PC-9 (cell line): ENCODE measurements around the gene PPP1R9A. TPM values are rescaled to one million over a fixed set of nuclear protein-coding genes. Genes with fewer than 3 reads are reported as not detected.

ENCODE experiments used
- BruUV-seq: library from RNA; stranded (reverse); fragments of 400-500 nt; replicated peaks from 2 replicates; lab custom pipeline; 2021; lab: Mats Ljungman, UMichigan
- CTCF ChIA-PET: fragments of 300-600 bp; sonication (Branson Sonifier 250); formaldehyde crosslinking; loops from one replicate; lab custom pipeline; 2022; ENCODE audit warnings: antibody characterized with exemption; lab: Charles Lee
- POLR2A ChIA-PET: fragments of 300-600 bp; sonication (Branson Sonifier 250); formaldehyde crosslinking; loops from one replicate; lab custom pipeline; 2022; ENCODE audit warnings: antibody characterized with exemption; ENCODE audit not compliant: unreplicated experiment; lab: Charles Lee
- DNase-seq, 2 experiments: peaks; one replicate each; pipeline versions ENCODE4 v3.0.0 to v3.0.0-alpha.2; 2015 to 2022; ENCODE audit warnings: mixed read lengths in 1 of 2
- H2AFZ ChIP-seq: fragments of 200-600 bp; sonication (generic); 2 replicates; pipeline ENCODE4 v1.8.1; 2017; ENCODE audit warnings: antibody characterized with exemption
- H3F3A ChIP-seq: fragments of 200-600 bp; sonication (generic); 2 replicates; pipeline ENCODE4 v1.8.1; 2017; ENCODE audit warnings: antibody characterized with exemption, mild to moderate bottlenecking, low read depth; ENCODE audit not compliant: insufficient read depth
- H3K27ac ChIP-seq: fragments of 200-600 bp; sonication (generic); 2 replicates; pipeline ENCODE4 v1.6.1; 2016; ENCODE audit warnings: mixed run types
- H3K27me3 ChIP-seq: fragments of 200-600 bp; sonication (generic); 2 replicates; pipeline ENCODE4 v1.6.1; 2016; ENCODE audit warnings: low read depth, mixed run types; ENCODE audit not compliant: insufficient read depth
- H3K36me3 ChIP-seq: fragments of 200-600 bp; sonication (generic); 2 replicates; pipeline ENCODE4 v1.6.1; 2016; ENCODE audit warnings: low read depth, mixed run types
- H3K4me1 ChIP-seq: fragments of 200-600 bp; sonication (generic); replicated peaks from 2 replicates; pipeline ENCODE4 v1.6.1; 2016; ENCODE audit warnings: mixed run types; ENCODE audit not compliant: insufficient read depth
- H3K4me2 ChIP-seq: fragments of 200-600 bp; sonication (generic); 2 replicates; pipeline ENCODE4 v1.6.1; 2017; ENCODE audit warnings: mixed run types
- H3K4me3 ChIP-seq: fragments of 200-600 bp; sonication (generic); 2 replicates; pipeline ENCODE4 v1.6.1; 2016; ENCODE audit warnings: mixed run types
- H3K79me2 ChIP-seq: fragments of 200-600 bp; sonication (generic); 2 replicates; pipeline ENCODE4 v1.6.1; 2017; ENCODE audit warnings: low read depth, mixed run types
- H3K9me2 ChIP-seq: fragments of 200-600 bp; sonication (generic); 2 replicates; pipeline ENCODE4 v1.8.1; 2017; ENCODE audit warnings: mild to moderate bottlenecking; ENCODE audit not compliant: insufficient read depth
- H3K9me3 ChIP-seq: fragments of 200-600 bp; sonication (generic); 2 replicates; pipeline ENCODE4 v1.8.1; 2016; ENCODE audit warnings: low read depth; ENCODE audit not compliant: insufficient read depth
- H4K20me1 ChIP-seq: fragments of 200-600 bp; sonication (generic); 2 replicates; pipeline ENCODE4 v1.8.1; 2017; ENCODE audit not compliant: insufficient read depth
- CTCF ChIP-seq: fragments of 200-600 bp; sonication (generic); conservative IDR thresholded peaks from 2 replicates; pipeline ENCODE4 v1.6.1; 2017; ENCODE audit warnings: mixed run types, antibody characterized with exemption, mild to moderate bottlenecking, moderate library complexity
- EZH2 ChIP-seq: fragments of 200-600 bp; sonication (generic); IDR thresholded peaks from 2 replicates; pipeline ENCODE4 v1.8.0; 2017; ENCODE audit warnings: antibody characterized with exemption, low read depth
- intact Hi-C: fragments of 100-400 bp; cut with micrococcal nuclease; formaldehyde crosslinking; loops from one replicate; pipeline ENCODE4 v1.10.0; 2022; ENCODE audit not compliant: unreplicated experiment
- total RNA-seq: library from RNA; stranded (reverse); gene quantifications from 2 replicates; pipeline ENCODE4 v1.2.3, GENCODE V29; 2021

Gene PPP1R9A
- total RNA-seq, 1 experiment from 2014 or later: 11.5 TPM

- no peak overlapping the region for H3K27ac ChIP-seq
- H3K79me2 ChIP-seq: no peaks in the 10 kb centered on the region
- H3K4me1 ChIP-seq: no peaks in the 10 kb centered on the region
- CTCF ChIA-PET: no interaction called here
- BruUV-seq: no TSS peak
- H3K9me3 ChIP-seq: peaks cover 4% of the 10 kb centered on the region; the same call in 1 of the 2 replicates
- no peak for DNase-seq
- POLR2A ChIA-PET: no interaction called here
- H3K4me3 ChIP-seq: no peak overlapping the region
- no peak overlapping the region for H3K4me2 ChIP-seq
- H2AFZ ChIP-seq: no peak overlapping the region
- H3F3A ChIP-seq: peaks cover 7% of the 10 kb centered on the region; the same call in 1 of the 2 replicates
- TF ChIP-seq CTCF: no peak
- no peak for TF ChIP-seq EZH2
- no peaks in the 10 kb centered on the region for H3K27me3 ChIP-seq
- no peaks in the 10 kb centered on the region for H3K9me2 ChIP-seq
- H3K36me3 ChIP-seq: no peaks in the 10 kb centered on the region
- intact Hi-C loops: no loop called here
- H4K20me1 ChIP-seq: no peaks in the 10 kb centered on the region
Measured at GRCh38 chr7:94874036-94874785, 33.2 kb upstream of the PPP1R9A start.

GRCh38 chr7:94875201-94875600, 32.2 kb upstream of the PPP1R9A start:
- CTCF ChIA-PET: no interaction called here
- BruUV-seq: no TSS peak

More at GRCh38 chr7:94875201-94875600, 32.2 kb upstream of the PPP1R9A start:
- Histone ChIP-seq H2AFZ (no peak overlapping the region), H3K27me3 (no peaks in the 10 kb centered on the region), H3K4me3 (no peak overlapping the region), H4K20me1 (no peaks in the 10 kb centered on the region), H3K9me3 (peaks cover 4% of the 10 kb centered on the region; the same call in 1 of the 2 replicates), H3K79me2 (no peaks in the 10 kb centered on the region), H3F3A (peaks cover 7% of the 10 kb centered on the region; the same call in 1 of the 2 replicates), H3K36me3 (no peaks in the 10 kb centered on the region), H3K27ac (no peak overlapping the region), H3K9me2 (no peaks in the 10 kb centered on the region), H3K4me1 (no peaks in the 10 kb centered on the region), H3K4me2 (no peak overlapping the region)
- TF ChIP-seq EZH2 (no peak), CTCF (no peak)
- intact Hi-C loops: no loop called here
- POLR2A ChIA-PET: no interaction called here
- no peak for DNase-seq
